Activated T-cell treated with anti-CD3 and anti-CD28 coated beads, Interleukin-2, amount 50 U/mL, for 1 hour (primary cell): ENCODE data around the gene TOPORS.

Experiments
- DNase-seq: peaks from one replicate; pipeline ENCODE4 v3.0.0-alpha.2; 2020

TOPORS gene

DNA sequence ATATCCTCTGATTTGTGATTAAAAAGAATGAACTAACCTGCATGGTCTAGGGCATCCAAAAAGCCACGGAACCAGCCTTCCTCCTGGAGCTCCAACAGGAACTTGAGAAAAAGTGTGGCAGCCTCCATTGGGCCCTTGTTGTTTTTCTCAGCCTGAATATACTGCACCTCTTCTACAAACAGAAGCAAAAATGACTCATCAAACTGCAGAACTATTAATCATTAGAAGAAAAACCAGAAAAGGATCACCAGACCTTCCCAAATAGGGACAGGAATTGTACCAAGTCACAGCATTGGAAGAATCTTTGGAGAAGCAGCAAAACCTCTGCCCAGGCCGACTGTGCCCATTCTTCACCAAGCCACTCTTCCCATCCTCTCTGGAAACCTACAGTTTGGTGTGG, 51.6 kb downstream of the TOPORS start:
- DNase-seq, result no peak

DNA sequence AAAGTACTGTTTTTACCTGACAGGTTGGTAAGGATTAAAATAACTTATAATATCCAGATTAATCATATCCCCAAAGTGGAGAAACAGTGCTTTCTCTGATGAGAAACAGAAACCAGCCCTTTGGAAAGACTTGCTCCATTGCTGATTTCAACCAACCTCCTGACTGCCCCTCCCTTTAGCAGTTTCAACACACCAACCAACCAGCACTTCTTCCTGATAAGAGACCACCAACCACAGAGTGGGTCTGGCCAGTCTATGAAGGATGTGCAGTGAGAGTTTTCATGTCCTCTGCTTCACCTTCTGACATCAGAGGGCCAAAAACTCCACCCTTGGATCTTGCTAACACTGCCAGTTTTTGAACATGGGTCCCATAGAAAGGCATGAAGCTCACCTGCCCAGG, 54.5 kb downstream of the TOPORS start:
- no peak for DNase-seq

DNA sequence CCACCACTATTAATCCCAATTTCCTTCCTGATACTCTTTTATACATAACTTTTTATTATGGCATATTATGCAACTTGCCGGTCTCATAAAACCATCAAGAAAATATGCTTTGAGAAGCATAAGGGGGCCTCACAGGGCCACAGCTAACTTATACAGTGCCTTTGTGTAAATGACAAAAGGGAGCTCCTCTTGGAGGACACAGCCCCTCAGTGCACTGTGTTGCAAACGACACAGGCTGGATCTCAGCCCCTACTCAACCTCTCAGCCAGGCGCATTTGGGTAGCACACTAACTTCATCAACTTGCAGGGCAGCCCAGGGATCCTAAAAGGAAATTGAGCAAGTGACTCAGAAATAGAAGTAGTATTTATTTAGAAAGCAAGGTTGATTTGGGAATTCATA, 61.8 kb downstream of the TOPORS start:
- DNase-seq, result no peak
